HG03575 (cell line): ENCODE data around the gene NUDT21.

ENCODE experiments used
- ATAC-seq: cut with Tn5 transposase; IDR thresholded peaks from one replicate; pipeline ENCODE4 v1.9.1; 2021; ENCODE audit not compliant: unreplicated experiment, insufficient number of reproducible peaks, low FRiP score; ENCODE audit errors: extremely low read depth

The NUDT21 gene

DNA sequence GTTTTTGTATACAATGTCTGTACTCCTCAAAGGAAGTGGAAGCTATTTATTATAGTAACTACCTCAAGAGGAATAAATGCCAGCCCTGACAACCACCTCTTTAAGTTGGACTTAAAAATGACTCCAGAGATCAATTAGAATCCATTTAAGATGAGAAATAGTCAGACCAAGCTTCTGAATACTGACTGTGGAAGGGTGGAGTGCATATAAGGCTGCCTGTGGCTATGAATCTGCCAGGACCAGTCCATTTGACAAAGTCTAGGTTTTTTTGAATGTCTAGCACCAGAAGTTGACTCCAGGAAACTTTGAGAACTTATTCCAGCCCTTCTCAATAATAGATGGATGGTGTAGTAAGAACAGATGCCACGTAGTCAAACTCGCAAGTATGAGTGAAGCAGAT is 15.2 kb upstream of the NUDT21 start:
- no peak for ATAC-seq

DNA sequence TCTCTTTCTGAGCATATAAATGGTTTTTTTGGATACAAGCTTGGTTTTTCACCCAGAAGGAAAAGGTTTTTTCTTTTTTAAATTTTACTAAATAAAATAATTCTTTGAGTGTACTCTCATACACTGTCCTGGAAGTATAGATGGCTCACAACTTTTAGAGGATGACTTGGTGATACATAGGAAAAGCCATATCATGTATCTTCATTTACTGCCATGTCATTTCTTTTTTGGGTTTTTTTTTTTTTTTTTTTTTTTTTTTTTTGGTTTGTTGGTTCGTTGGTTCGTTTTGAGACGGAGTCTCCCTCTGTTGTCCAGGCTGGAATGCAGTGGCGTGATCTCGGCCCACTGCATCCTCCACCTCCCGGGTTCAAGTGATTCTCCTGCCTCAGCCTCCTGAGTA is 12.0 kb upstream of the NUDT21 start:
- ATAC-seq = no peak

DNA sequence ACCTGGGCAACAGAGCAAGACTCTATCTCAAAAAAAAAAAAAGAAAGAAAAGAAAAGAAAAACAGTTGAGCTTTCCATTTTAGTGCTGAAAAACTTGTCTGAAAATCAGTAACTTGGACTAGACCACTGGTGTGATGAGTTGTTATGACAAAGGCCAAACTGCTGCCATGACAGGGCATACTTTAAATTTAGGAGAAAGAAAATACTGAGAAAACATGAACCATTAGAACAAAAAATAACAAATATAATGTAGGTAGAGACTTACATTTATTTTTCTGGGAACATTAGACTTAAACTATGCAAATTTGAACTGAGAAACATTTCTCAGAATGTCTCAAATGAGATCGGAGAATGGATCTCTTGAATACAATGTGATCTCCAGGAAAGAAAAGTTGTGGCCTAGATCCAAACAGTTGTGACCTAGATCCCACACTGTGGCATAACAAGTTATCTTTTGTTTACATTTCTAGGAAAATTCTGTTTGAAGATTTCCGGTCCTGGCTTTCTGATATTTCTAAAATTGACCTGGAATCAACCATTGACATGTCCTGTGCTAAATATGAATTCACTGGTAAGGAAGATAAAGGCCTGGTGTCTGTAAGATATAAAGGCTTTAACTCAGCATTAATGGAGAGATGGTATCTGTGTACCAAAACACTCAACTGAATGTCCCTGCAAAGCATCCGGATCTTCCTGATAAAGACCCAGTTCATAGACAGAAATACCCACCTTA is 11.1 kb upstream of the NUDT21 start:
- no peak for ATAC-seq

DNA sequence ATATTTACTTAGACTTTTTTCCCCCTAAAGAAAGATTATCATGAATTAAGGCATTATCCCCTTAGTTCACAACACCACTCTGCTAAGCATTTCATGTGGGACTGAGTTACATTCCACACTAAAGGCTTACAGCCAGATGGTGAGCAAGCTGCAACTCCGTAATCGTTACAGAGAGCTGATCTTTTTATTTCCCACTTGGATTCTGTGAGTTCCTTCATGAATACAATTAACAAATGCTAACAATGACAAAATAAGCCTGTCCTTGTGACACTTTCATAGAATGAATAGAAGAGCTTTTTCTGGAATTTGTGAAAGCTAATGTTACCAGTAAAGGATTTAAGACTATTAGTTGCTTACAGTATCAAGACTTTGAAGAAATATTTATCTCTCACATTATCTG is 9.0 kb upstream of the NUDT21 start:
- no peak for ATAC-seq

DNA sequence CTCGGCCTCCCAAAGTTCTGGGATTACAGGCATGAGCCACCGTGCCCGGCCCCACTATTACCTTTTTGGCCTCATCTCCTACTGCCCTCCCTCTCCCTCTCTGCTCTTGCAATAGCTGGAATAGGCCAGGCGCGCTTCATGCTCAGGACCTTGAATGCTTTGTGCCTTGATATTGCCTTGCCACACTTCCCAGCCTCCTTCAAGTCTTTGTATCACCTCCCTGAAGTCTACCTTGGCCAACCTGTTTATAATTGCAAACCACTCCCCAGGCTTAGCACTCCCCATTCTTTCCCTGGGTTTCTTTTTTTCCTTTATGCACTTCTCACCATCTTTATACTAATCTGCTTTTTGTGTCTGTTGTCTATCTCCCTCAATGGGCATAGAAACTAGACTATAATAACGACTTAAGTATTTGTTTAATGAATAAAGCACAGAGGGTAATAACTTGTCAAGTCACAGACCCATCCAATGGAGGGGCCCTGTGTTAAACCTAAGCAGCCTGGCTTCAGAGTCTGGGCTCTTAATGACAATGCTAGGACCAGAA is 6.9 kb upstream of the NUDT21 start:
- no peak for ATAC-seq

DNA sequence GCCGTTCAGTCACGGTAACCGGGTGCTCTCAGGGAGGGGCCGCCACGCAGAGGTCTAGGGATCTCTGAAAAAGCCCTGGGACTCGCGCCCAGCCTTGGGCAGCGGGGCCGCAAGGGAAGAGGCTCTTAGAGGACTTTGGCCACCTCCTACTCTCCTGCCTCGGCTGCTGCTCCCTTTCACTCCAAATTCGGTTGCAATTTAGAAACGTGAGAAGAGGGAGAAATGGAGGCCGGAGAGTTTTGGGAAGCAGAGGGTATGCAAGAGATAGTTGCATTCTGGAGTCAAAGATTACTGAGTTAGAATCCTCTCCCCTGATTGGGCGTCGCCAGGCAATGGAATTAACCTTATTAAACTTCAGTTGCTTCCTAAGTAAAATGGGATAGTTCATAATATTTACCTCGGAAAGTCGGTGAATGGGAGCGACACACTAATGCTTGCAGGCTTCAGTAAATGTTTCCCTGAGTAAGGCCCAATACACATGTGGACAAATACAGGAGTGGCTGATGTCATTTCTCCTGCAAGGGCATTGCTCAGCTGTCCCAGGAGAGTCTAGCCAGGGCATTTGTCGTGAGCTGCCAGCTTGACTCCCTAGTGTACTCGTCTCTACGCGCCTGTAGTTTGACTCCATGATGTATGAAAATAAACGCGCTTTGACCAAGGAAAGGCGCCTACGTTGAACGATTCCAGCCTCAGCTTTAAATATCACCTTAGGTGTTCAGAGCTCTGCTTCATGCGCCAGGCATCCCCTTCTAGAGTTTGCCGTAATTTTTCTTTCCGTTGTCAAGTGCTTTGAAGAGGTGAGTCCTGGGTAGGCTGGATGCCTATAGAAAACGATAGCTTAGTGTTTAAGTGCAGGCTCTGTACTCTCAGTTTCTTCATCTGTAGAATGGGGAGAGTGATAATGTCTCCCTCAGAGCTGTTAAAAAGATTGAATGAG is 889 bp upstream of the NUDT21 start:
- peak; percentile 18 for ATAC-seq

DNA sequence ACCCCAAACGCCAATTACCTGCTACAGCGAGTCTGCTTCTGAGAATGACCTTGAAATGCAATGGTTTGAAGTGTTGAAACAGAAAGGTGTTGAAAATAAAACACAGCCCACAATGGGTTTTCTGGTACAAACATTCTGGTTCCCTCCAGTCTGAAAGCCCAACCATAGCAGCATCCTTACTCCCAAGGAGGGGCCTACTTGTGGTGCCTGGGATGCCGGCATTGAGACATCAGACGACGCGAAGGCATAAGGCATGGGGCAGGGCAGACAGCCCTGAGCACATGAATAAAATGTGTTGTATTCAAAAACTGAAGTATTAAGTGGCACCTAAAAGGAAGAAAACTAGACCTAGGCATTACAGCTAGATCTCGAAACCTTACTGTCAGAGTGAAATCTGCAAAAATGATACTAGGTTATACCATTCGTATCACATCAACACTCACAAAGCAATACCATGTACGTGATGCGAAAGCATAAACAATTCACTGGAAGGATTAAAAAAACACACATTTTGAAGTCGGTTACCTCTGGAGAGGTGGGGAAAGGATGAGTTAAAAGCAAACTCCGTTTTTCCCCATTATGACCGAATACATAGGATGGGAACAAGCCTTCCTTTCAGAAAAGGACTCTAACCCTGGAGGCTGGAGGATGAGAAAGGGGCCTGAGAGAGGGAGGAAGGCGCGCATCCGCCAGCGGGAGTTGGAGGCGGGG is 702 bp downstream of the NUDT21 start:
- ATAC-seq = no peak

DNA sequence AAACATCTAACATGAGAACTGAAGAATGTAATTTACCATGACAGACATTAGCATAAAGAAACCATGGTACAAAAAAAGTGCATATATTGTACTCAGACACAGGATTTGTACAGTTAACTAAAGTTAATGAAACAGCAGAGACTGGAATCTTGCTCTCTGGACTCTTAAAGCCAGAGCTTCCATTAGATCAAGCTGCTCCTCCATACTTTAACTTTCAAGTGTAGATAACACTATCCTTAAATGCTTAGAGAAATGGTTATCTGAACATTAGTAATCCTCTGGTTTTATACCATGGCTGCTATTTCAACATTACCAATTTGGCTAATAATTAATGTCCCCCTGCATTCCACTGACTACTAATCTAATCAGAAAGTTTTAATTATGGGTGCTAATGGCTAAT is 3.1 kb downstream of the NUDT21 start:
- no peak for ATAC-seq

DNA sequence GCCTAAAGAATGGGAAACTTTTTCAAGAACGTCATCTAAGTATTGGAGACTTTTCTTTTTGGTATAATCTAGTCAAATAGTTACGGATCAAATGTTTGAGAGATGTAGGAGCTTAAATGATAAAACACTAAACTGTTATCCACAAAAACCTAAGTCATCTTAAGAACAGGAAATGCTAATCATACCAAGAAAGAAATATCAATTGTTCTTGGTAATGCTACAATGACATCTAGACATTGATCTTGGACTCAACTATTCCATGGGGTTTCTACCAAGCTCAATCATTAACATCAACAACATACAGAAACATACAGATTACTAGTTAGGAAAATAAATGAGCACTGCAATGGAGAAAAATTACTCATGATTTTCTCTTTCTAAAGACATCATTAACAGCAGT is 3.8 kb downstream of the NUDT21 start:
- ATAC-seq = no peak

DNA sequence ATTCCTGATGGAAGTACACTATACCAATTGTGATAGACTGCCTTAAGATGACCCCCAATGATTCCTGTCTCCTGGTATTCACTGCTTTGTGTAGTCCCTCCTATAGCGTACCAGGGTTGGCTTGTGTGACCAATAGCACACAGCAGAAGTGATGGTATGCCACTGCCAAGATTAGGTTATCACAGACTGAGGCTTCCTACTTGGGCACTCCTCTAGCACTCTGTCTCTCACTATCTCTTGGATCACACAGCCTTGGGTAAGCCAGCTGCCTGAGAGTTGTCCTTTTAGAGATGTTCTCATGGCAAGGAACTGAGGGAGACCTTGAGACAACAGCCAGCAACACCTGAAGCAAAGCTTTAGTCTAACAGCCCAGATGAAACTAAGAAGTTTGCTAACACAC is 13.1 kb downstream of the NUDT21 start:
- ATAC-seq = no peak

DNA sequence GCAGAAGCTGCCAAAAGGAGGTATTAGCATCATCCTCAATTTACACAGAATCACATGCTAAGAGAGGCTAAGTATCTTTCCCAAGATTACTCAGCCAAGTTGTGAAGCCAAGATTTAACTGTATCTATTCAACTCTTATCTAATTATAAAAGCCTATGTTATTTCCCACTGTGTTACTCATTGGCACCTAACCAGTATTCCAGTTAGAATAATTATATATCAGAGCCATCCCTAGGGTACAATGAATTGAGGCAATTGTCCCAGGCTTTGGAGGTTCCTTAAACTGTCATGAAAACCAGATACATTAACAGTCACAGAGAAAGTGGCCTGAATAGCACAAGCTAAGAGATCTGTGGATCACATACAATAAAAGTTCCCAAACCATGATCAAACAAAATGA is 14.9 kb downstream of the NUDT21 start:
- no peak for ATAC-seq

DNA sequence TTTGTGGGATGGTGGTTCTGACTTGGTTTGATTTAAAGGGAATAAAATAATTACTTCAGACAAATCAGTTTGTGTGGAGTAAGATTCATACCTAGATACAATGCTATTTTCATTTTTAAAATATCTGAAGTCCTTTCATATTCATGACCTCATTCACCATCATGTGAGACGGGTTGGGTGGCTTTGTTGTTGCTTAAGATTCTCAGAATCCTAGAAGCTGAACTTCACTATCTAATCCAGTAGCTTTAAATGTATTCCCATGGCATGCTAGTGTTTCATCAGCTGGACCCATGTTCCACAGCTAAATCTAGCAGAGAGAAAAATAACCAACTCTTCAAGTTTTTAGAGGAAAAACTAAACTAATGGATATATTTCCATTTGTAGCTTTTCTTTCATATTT is 23.0 kb downstream of the NUDT21 start:
- ATAC-seq = no peak

DNA sequence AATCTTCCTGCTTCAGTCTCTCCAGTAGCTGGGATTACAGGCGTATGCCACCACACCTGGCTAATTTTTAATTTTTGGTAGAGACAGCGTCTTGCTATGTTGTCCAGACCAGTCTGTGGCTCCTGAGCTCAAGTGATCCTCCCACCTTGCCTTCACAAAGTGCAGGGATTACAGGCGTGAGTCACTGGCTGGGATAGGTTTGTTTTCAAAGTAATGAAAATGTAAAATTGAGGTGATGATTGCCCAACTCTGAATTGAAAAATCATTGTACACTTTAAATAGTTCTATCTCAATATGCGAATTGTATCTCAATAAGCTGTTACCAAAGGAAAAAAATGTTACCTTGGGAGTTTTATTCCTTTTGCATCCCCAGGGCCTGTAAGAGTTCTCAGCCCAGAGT is 24.5 kb downstream of the NUDT21 start:
- no peak for ATAC-seq

DNA sequence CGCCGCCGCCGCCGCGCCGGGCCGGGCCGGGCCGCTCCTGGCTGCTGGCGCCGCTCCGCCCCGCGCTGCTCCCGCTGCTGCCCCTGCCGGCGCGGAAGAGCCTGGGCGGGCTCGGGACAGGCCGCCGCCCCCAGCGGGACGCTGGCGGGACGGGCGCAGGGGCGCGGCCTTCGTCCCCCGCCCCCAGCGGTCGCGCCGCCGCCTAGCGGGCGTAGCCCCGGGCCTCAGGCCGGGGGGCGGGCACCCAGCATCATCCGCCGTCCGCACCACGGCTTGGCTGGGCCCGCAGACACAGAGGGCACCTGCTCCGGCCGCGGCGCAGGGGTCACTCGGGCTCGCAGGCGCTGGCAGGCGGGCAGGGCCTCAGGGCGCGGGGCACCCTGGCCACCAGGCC is 25.7 kb downstream of the NUDT21 start, which contains the start of gene AMFR:
TSS of gene AMFR (minus strand) at position 107 of the 394 bp plus-strand sequence. CDS start 218 bp downstream, outside the sequence.
- ATAC-seq = no peak

DNA sequence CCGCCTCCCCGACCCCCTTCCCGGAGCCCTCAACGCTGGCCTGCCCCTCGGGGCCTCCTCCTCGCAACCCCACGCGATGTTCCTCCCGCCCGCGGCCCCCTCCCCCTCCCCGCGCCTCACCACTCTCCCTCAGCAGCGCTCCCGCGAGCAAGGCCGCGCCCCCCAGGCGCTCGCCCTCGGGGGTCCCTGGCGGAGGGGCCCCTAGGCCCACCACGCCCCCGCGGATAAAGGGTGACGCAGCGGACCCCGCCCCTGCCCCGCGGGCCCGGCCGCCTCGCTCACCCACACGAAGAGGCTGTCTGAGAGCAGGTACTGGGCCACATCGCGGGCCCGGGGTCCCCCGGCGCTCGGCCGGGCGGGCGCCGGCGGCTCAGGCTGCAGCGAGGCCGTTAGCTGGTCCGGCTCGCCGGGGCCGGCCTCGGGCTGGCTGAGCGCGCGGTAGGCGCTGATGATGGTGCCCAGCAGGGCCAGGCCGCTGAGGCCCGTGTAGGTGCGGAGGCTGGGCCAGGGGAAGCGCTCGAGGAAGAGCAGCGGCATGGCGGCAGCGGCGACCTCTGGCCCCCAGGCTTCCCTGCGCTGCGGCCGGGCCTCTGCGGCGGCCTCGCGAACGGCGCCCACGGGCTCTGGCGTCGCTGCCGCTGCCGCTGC is 26.2 kb downstream of the NUDT21 start:
- ATAC-seq = no peak

DNA sequence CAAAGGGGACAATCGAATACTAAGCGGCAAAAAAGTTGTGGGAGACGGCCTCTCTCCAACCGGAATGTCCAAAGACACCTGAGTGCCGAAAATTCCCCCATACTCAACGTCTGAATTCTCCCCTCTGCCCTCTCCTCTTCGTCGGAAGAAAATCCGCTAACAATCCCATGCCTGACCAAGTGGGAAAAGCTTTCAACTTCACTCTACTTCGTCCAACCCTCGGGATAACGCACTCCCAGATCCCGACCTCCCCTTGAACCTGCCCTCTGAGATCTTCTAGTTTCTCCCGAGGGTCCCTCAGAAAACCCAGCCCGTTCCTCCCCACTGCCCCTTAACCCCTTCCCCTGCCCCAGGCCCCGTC is 26.7 kb downstream of the NUDT21 start:
- ATAC-seq = no peak

DNA sequence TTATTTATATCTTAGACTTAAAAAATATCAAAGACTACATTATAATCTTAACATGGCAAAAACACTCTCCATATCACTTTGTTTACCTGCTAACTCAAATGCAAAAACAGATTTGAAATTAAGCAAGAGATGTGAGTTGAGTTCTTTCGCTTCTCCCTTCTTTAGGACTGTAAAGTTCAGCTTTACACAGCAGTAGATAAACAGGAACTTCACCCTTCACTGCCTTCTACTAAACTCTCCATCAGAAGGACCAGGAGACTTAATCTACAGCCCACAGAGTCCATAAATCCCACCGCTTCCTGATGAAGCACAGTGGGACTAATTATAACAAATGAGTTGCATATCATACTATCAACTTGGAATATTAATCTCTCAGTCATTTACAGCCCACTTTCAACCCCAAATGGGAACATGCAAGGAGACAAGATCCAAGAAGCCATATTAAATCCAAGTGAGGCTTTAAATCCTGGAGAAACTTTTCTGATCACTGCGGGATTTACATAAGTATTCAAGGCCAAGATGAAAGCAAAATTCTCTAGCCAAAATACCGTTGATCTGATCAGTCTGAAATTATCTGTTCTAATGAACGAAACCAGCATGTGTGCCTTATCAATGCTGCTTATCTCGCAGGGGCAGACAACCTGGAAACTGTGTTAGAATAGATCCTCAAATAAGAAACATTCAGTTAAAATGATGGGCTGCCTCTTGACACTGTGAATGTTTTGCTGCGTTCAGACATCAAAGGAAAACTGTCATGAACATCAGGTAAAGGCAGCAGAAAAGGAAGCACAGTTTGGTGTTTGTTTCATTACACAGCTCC is 27.3 kb downstream of the NUDT21 start:
- no peak for ATAC-seq

DNA sequence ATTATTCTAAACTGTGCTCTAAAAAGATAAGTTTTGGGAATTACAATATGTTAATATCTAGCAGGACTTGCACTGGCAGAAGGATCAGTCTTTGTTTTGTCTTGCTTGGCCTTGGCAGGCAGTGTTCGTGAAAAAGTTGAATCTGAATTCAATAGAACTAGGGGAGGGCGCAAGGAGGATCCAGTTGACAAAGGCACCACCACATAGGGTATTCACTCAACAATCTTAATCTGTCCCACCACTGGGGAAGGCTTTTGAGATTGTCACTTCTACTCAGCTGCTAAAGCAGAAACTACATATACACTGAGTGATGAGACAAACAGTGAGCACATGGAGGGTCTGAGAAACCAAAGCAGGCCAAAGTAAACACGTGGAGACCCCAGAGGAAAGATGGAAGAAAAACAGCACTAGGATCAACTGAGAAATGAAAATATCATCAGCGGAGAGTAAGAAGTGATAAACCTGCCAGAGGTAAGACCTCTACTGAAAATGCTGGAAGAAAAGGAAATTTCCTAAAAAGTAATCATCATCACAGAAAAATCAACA is 28.2 kb downstream of the NUDT21 start:
- ATAC-seq = no peak
